HG03064 (cell line): ENCODE measurements around the gene SLC39A12.

Experiments
- ATAC-seq: cut with Tn5 transposase; IDR thresholded peaks from one replicate; pipeline ENCODE4 v1.9.1; 2021; ENCODE audit warnings: low read depth; ENCODE audit not compliant: unreplicated experiment

The SLC39A12 gene

GRCh38 chr10:17961551-17962422 is 10.1 kb downstream of the SLC39A12 start:
- ATAC-seq = no peak

DNA sequence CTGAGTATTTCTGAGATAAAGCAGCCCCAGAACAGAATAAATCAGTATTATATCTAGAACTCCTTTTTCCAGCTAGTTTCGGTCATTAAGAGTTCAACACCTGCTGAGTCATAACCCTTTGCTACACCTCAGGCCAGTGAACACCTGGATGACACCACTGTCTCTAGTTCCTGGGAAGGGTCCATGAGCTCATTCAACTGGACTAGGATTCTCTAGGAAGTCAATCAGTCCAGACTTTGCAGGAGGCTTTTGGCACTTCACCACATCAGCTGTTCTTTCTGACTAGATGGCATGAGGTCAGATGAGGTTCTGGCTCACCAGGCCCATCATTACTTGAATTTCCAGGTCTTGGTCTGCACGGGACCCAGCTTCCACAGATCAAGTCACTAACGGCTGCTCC is 11.7 kb downstream of the SLC39A12 start:
- no peak for ATAC-seq

GRCh38 chr10:17965649-17966235 is 14.0 kb downstream of the SLC39A12 start:
- ATAC-seq = no peak

GRCh38 chr10:17974505-17974904 is 22.8 kb downstream of the SLC39A12 start:
- ATAC-seq = no peak

- no peak for ATAC-seq
Measured at GRCh38 chr10:17980846-17981565, 29.3 kb downstream of the SLC39A12 start.

DNA sequence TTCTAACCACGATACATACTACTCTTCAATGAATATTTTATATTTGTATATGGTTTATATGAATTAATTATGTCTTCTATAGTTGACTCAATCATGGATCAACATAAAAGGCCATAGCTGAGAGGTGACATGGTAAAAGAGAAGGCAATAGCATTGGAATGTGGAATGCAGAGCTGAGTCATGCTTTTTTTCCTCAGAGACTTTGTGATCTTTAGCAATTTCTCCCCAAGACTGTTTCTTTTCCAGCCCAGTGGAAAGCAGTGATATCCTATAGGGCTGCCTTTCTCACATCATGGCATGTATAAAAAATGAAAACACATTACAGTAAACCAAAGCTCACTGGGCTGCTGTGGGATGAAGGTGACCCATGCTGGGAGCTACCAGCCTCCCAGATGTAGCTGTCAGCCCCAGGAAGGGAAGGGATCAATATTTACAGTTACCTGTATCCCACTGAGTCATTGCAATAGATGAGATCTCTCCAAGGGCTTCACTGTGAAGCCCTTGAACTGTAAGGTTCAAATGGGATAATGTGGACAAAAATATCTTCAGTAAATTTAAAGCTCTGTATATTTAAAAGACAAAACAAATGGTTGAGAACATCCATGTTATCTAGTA is 30.2 kb downstream of the SLC39A12 start:
- ATAC-seq = no peak

DNA sequence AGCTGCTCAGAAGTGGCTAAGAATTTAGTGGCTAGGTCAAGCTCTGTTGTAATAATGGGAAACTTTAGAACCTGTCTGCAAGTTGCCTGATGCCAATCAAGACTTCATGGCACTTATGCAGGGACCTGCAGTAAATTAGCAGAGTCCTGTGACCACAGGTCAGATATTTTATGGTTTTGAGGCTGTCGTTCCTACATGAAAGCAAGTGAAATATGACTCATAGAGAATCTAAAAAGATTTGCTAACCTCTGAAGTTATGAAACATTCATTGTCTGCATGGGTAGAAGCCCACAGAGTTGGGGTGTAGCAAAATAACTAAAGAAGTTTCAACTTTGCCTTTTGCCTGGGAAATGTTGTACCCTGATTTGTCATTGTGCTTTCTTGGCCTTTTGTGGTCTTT is 32.3 kb downstream of the SLC39A12 start:
- ATAC-seq = peak; percentile 85

DNA sequence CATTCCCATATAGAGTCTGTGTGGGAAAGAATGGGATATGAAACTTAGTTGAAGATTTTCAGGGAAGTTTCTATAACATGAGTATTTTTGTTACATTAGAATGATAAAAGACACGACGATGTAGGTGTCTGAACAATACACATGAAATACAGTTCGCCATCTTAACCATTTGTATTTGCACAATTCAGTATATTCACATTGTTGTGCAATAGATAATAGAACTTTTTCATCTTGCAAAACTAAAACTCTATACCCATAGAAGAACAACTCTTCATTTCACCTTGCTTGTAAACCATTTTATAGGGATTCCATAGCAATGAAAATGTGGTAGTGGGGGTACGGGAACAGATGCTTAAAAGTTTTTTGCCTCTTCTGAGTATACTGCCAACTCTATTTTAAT is 32.8 kb downstream of the SLC39A12 start:
- no peak for ATAC-seq

DNA sequence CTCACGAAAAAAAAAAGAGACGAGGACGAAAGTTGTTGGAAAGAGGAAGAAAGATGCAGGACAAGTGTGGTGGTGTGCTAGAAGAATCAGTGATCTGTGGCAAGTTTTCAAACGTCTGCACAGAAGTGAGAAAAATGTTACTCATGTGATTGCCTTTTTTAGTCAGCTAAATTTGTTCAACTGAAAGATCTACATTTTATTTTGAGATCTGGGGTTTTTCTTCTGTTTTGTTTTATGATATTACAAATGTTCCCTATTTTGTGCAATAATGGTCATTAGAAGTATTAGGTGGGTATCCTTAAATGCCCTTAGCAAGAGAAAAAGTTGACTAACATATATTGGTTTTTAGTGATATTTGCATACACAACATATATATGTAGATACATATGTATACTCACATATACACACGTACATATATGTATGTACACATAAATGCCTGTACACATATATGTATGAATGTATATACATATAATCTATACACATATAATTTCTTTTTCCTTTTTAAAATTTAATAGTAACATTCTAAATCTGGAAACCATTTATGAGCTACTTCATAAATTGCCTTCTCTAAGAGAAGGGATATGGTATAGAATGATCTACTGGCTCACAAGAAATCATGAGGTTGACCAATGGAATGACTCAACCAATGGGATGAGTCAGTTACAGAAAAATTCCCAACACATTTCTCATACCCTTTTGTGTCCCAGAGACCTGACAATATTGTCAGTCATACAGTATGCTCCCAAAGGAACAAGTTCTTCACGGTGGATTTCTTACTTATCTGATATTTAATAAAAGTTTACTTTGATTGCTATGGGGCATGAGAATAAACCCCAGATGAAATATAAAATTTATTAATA is 38.4 kb downstream of the SLC39A12 start:
- peak; percentile 92 for ATAC-seq

DNA sequence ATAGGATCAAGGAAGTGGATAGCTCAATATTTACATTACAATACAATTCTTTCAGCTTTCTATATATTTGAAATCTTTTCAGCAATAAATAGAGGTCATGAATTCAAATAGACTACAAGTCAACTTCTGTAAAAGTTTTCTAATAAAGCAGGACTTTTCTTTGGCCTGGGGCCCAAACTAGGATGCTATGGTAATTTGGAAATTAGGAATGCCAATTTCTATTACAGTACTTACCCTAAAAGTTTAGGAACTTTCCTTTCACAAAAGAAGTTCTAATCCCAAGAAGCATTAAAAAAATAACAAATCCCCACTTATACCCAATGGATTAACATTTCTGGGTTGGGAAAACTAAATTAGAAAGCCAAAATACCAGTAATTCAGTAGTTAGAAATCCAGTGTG is 40.5 kb downstream of the SLC39A12 start:
- ATAC-seq = no peak

GRCh38 chr10:17993361-17993760 is 41.6 kb downstream of the SLC39A12 start:
- ATAC-seq = no peak

DNA sequence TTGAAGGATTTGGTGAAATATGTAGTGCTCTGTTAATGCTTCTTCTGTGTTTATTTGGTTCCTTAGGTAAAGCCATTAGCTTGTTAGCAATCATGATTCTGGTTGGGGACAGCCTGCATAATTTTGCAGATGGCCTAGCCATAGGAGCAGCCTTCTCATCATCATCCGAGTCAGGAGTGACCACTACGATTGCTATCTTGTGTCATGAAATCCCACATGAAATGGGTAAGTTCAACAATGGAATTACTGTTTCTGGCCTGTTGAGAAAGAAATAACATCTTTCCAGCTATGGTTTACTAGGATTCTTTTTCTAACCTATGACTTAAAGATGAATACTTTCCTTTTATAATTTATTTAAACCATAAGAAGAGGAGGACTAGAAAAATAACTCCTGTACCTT is 48.9 kb downstream of the SLC39A12 start:
- ATAC-seq = no peak

- ATAC-seq = no peak
Measured at GRCh38 chr10:18005445-18005780, 53.7 kb downstream of the SLC39A12 start.

DNA sequence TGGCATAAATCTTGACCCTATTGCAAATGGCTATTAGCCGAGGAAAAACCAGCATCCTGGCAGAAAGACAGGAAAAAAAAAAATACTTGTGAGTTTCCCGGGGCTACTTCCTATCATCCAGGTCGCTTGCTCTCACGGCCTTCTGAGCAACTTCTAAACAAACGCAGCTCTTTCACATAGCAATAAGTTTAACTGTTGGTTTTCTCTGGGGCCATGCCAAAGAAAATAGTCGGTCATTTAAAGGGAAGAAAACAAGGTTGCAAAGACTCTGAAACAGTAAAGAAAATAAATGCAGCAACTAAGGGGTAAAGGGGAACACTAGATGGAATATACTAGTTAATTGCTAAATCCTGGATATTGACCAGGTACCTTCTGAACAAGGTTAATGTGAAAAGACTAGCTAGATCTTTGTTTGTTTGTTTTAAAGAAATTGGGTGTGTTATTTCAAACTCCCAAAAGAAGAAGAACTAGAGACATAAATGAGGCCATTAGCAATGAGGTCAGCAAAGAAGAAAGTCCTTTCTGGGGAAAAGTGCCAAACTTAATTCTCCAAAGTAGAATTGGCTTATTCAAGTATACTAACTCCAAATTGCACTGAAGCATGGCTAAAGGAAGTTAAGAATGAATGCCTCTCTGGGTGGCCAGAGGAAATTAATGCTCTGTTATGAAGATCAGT is 54.2 kb downstream of the SLC39A12 start:
- no peak for ATAC-seq

DNA sequence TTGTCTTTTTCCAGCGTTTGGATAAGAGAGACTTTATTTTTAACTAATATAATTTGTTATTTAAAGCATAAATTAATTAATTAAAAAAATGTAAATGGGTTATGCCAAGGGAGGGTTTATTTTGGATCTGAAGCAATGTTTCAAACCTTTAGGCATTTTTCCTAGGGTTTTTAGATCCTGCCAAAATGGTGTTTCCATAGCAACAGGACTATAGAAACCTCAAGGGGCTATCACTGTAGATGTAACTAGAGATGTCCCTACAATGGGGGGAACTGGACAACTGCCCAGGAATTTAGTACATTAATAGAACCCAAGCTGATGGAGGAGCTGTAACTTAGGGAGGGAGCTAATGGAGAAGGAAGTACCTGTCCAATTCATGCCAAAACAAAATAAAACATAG is 57.3 kb downstream of the SLC39A12 start:
- ATAC-seq = no peak

DNA sequence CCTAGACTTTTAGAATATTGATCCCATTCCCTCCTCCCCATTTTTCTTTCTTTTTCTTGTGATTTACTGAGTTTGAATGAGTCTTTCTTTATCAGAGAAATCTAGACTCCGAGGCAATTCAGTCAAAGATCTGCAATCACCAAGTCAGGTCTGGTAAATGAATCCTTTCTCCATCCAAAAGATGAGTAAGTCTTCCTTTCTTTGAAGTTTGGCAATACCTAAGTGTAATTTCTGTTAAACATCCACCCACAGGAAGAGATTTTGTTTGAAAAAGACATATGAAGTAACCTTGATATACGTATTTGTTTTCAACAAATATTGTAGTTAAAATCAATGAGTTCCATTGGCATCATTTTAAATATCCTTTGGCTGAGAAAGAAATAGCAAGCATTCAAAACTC is 58.3 kb downstream of the SLC39A12 start:
- ATAC-seq = no peak

DNA sequence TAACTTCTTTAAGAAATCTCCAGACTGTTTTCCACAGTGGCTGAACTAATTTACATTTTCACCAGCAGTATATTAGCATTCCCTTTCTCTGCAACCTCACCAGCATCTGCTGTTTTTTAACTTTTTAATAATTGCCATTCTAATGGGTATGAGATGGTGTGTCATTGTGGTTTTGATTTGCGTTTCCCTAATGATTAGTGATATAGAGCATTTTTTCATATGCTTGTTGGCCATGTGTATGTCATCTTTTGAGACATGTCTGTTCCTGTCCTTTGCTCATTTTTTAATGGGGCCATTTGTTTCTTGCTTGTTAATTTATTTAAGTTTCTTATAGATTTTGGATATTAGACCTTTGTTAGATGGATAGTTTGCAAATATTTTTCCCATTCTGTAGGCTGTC is 68.8 kb downstream of the SLC39A12 start:
- no peak for ATAC-seq

GRCh38 chr10:18021725-18022480 is 70.2 kb downstream of the SLC39A12 start:
- no peak for ATAC-seq
